BJ (cell line): ENCODE results near the gene PCGF2. TPM values are rescaled to one million over a fixed set of nuclear protein-coding genes. Genes with fewer than 3 reads are reported as not detected.
A peak's percentile ranks its signal among the peaks of the same experiment; 100 is the strongest.

ENCODE experiments used
- CTCF ChIA-PET: fragments of 350-600 bp; formaldehyde crosslinking; extraction: SDS; loops from one replicate; lab custom pipeline; 2021; ENCODE audit warnings: antibody characterized with exemption, inconsistent platforms; lab: Yijun Ruan, JAX
- POLR2A ChIA-PET: fragments of 300-600 bp; sonication (Branson Sonifier 250); formaldehyde crosslinking; extraction: SDS; loops from one replicate; lab custom pipeline; 2021; ENCODE audit warnings: antibody characterized with exemption; lab: Charles Lee
- DNase-seq: peaks from one replicate; pipeline ENCODE4 v3.0.0-alpha.2; 2011; ENCODE audit warnings: low read depth
- H3K27me3 ChIP-seq: 2 replicates; pipeline ENCODE4 v1.6.0; 2011; ENCODE audit warnings: low read length; ENCODE audit not compliant: control insufficient read depth, insufficient read depth
- H3K36me3 ChIP-seq: 2 replicates; pipeline ENCODE4 v1.5.1; 2011; ENCODE audit warnings: low read length; ENCODE audit not compliant: control insufficient read depth, insufficient read depth
- H3K4me3 ChIP-seq: 2 replicates; pipeline ENCODE4 v1.5.1; 2011; ENCODE audit warnings: low read depth, mild to moderate bottlenecking, control low read depth, low read length
- polyA plus RNA-seq: library from polyadenylated mRNA; depleted of rRNA; stranded (reverse); fragments of >200 nt; gene quantifications from 2 replicates; pipeline ENCODE4 v1.2.3, GENCODE V29; 2011
- TF ChIP-seq, protein P1 (sequence below): IDR thresholded peaks from 2 replicates; pipeline ENCODE4 v1.5.1; 2011; ENCODE audit warnings: low read depth, mild to moderate bottlenecking, control low read depth, inconsistent platforms, low read length, moderate library complexity; ENCODE audit not compliant: insufficient read depth

PCGF2 gene
- polyA plus RNA-seq, 1 experiment = 27.6 TPM

DNA sequence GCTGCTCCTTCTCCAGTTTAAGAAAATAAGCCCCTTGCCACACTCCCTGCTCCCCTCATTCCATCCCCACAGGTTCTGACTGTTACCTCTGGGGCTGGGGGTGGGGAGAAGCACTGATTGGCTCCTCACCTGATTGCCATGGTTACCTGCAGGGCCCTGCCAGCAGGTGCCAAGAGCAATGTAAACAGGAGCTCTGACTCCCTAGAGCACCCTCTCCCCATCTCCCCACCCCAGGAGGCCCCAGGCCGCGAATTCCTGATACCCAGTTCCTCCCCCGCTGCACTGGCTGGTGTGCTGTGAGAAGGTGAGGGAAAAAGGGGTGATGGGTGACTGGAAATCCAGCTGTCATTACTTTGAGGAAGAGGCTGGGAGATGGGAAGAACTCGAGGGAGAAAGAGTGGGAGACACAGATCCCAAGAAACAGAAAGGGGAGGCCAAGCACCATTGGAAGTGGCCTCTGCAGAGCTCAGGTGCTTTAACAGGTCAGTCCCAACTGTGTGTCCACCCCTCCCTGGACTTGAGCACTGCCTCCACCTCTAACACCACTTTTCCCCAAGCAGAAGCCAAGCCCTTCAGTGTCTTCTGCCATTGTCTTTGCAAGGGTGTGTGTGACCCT lies 4.5 kb downstream of the PCGF2 start:
- DNase-seq = no peak
- ChIA-PET CTCF (interaction anchor here (1.3 to 4.0 kb wide), 3 partner anchors 8 to 67 kb away, joined by 4 to 38 read pairs (median 7); partner anchors contain the start of gene CISD3), POLR2A (no interaction called here)
- TF ChIP-seq, protein P1, sequence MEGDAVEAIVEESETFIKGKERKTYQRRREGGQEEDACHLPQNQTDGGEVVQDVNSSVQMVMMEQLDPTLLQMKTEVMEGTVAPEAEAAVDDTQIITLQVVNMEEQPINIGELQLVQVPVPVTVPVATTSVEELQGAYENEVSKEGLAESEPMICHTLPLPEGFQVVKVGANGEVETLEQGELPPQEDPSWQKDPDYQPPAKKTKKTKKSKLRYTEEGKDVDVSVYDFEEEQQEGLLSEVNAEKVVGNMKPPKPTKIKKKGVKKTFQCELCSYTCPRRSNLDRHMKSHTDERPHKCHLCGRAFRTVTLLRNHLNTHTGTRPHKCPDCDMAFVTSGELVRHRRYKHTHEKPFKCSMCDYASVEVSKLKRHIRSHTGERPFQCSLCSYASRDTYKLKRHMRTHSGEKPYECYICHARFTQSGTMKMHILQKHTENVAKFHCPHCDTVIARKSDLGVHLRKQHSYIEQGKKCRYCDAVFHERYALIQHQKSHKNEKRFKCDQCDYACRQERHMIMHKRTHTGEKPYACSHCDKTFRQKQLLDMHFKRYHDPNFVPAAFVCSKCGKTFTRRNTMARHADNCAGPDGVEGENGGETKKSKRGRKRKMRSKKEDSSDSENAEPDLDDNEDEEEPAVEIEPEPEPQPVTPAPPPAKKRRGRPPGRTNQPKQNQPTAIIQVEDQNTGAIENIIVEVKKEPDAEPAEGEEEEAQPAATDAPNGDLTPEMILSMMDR = no peak
- H3K36me3 ChIP-seq = peaks cover 11% of the 10 kb centered on the region
- no peaks in the 10 kb centered on the region for H3K27me3 ChIP-seq
- no peak overlapping the region for H3K4me3 ChIP-seq

DNA sequence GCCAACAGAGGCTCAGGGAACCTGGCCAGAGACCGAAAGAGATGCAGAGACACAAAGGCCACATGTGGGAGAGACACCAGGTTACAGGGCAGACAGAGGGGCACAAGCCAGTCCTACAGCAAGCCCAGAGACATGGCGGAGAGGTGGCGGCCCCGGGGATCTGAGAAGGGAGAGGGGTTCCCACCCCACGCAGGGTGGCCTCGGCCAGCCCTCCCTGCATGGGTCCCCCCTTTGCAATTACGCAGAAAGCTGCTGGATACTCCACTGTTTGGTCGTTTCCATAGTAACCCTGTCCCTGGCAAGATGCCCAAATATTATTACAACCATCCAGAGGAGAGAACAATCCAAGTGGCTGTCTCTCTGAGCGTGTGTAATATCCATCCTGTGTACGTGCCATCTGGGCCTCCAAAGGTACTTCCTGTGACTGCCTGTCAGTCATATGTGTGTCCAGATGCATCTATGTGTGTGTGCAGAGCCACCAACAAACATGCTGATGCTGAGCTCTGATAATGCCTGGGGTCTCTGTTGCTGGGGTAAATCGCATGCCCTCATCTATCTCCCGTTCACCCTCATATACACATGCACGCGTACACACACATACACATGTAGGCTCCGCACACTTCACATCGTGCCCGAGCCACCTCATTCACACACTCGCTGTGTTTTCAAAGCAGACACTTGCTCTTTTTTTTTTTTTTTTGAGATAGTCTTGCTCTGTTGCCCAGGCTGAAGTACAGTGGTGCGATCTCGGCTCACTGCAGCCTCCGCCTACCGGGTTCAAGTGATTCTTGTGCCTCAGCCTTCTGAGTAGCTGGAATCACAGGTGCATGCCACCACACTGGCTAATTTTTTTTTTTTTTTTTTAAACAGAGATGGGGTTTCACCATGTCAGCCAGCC lies 5.5 kb downstream of the PCGF2 start:
- Histone ChIP-seq H3K27me3 (no peaks in the 10 kb centered on the region), H3K36me3 (peaks cover 17% of the 10 kb centered on the region), H3K4me3 (no peak overlapping the region)
- ChIA-PET CTCF (interaction anchor here (1.1 kb wide), 1 partner anchor 67 kb away, joined by 3 read pairs; the partner anchor contains the start of gene EPOP), POLR2A (interaction anchor here (0.7 kb wide), 1 partner anchor 390 kb away, joined by 11 read pairs; no protein-coding TSS in a partner anchor)
- peak; percentile 63 for DNase-seq
- TF ChIP-seq, protein P1 = no peak

DNA sequence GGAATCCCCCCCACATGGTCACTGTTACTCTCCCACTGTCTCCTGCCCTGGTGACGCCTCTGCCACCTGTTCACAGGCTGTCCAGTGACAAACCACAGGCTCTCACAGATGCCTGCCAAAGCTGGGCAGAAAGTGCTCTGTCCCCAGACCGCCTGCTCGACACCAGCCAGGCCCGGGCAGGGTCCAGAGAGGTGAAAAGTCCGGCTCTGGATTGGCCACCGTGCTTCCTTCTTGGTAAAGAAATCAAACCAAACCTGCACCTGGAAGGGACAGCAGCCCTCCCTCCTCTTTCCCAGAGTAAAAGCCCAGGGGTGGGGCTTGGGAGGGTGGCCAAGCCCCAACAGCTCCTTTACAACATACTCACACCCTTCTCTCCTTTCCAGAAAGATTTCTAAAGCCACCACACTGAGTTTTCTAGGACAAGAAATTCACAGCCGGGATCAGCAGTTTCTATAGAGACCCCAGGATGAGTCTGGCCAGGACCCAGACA lies 6.2 kb downstream of the PCGF2 start:
- DNase-seq = no peak
- TF ChIP-seq, protein P1 = no peak
- Histone ChIP-seq H3K4me3 (no peak overlapping the region), H3K27me3 (no peaks in the 10 kb centered on the region), H3K36me3 (peaks cover 17% of the 10 kb centered on the region)
- ChIA-PET POLR2A (no interaction called here), CTCF (interaction anchor here (1.1 kb wide), 2 partner anchors 65 to 67 kb away, joined by 3 to 5 read pairs; partner anchors contain the start of gene EPOP)

DNA sequence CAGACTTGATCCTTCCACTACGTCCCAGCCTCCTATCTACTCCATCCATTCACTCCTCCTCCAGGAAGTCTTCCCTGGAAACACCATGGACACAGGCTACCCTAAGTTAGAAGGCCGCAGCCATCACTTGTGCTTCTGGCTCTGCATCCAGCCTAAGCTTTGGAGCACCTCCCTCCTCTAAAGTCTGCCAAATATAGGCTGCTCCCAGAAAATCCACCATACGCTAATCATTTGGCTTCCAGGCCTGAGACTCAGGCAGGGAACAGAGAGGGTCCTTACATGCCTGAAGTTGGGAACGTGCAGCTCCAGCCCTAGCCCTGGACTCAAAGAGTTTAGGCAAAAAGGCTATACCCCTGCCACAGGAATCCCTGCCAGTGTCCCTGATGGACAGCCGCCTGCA lies 6.7 kb downstream of the PCGF2 start:
- no peak for DNase-seq
- TF ChIP-seq, protein P1 = no peak
- Histone ChIP-seq H3K27me3 (no peaks in the 10 kb centered on the region), H3K36me3 (peaks cover 17% of the 10 kb centered on the region), H3K4me3 (no peak overlapping the region)
- POLR2A ChIA-PET = no interaction called here
- CTCF ChIA-PET = interaction anchor here (1.1 kb wide), 2 partner anchors 64 to 66 kb away, joined by 3 to 5 read pairs; partner anchors contain the start of gene EPOP

DNA sequence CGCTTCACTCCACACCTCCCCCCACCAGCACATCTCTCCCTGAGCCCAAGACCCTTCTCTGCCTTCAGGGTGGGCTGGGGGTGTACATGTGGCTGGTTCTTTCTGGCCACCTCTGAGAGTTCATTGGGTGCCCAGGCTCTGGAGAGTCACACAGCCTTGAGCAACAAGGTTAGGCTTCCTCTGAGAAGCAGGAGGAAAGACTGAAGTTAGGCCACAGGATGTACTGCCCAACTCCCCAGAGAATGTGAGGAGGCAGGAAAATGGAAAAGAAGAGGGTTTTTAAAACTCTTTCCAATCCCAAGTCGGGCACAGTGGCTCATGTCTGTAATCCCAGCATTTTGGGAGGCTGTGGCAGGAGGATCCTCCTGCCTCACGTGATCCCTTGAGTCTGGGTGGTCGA lies 7.3 kb downstream of the PCGF2 start:
- POLR2A ChIA-PET = no interaction called here
- Histone ChIP-seq H3K27me3 (no peaks in the 10 kb centered on the region), H3K4me3 (no peak overlapping the region), H3K36me3 (peaks cover 21% of the 10 kb centered on the region)
- TF ChIP-seq, protein P1 = no peak
- CTCF ChIA-PET = no interaction called here
- DNase-seq = no peak
